Upper lobe of right lung (tissue), 1 donor: Measurements from ENCODE around the gene ZNF367. TPM values are rescaled to one million over a fixed set of nuclear protein-coding genes. Genes with fewer than 3 reads are reported as not detected.
A peak's percentile ranks its signal among the peaks of the same experiment; 100 is the strongest.

Experiments
- ATAC-seq: fragments of 200-7000 bp; cut with Tn5 transposase; one replicate; pipeline ENCODE4 v1.9.1; 2020; ENCODE audit warnings: mild to moderate bottlenecking, moderate library complexity
- DNase-seq: peaks from one replicate; pipeline ENCODE4 v3.0.0-alpha.2; 2020
- H3K27ac ChIP-seq: fragments of 200-600 bp; one replicate; pipeline ENCODE4 v1.8.0; 2022
- H3K27me3 ChIP-seq: fragments of 200-600 bp; one replicate; pipeline ENCODE4 v1.8.0; 2022; ENCODE audit warnings: mild to moderate bottlenecking
- H3K36me3 ChIP-seq: fragments of 200-600 bp; one replicate; pipeline ENCODE4 v1.8.0; 2022
- H3K4me1 ChIP-seq: fragments of 200-600 bp; one replicate; pipeline ENCODE4 v1.8.0; 2022
- H3K4me3 ChIP-seq: fragments of 200-600 bp; one replicate; pipeline ENCODE4 v1.8.0; 2022; ENCODE audit warnings: mild to moderate bottlenecking
- H3K9me3 ChIP-seq: fragments of 200-600 bp; one replicate; pipeline ENCODE4 v1.8.0; 2022
- intact Hi-C: fragments of 100-400 bp; cut with DNase I; formaldehyde crosslinking; loops from one replicate; pipeline ENCODE4 v1.11.0; 2022
- total RNA-seq: library from RNA; stranded (reverse); fragmentation: NEBNext Ultra II Directional; extraction: Animal tissue kit (Norgen Biotek cat#: 25700); gene quantifications from one replicate; pipeline ENCODE4 v1.2.1, GENCODE V29; 2021
- TF ChIP-seq, protein P1 (sequence below): fragments of 200-600 bp; IDR thresholded peaks from one replicate; pipeline ENCODE4 v1.8.0; 2022; ENCODE audit warnings: antibody characterized with exemption
- donor health status: DM: no; HTN: yes; CAD: no; lungs with severe emphysema.

The ZNF367 gene
- total RNA-seq, 1 donor from 2014 or later: 0.67 TPM

DNA sequence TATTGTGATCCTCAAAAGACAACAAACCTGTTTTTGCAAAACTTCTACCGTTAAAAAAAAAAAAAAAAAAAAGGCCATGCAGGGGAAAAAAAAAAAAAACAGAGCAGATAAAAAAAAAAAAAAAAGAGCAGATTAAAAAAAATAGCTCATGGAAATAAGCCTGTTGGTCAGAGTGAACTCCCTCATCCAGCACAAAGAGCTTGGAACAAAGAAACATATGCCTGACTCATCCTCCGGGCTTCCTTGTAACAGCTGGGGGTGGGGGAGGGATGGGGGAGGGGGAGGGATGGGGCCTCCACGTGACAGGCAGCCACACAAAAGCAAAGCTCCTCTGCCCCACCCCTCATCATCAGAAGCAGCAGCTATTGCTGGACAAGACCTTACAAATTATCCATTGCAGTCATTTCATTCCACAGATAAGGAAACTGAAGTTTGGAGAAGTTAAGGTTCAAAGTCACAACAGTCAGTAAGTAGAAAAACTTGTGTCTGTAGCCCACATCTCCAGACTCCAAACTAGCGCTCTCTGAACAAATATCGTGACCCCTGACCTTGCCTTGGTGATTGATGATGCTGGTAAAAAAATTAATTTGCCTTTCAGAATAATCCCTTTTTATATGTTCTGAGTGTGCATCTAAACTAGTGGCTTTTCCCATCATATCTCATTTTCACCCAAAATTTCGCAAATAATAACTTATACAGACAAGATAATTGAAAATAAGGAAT is 73.6 kb downstream of the ZNF367 start:
- Histone ChIP-seq H3K36me3 (peaks cover 3% of the 10 kb centered on the region), H3K4me1 (peaks cover 9% of the 10 kb centered on the region), H3K27me3 (no peaks in the 10 kb centered on the region), H3K27ac (no peak overlapping the region), H3K9me3 (no peaks in the 10 kb centered on the region), H3K4me3 (no peak overlapping the region)
- DNase-seq: no peak
- ATAC-seq: peak; percentile 74
- TF ChIP-seq, protein P1, sequence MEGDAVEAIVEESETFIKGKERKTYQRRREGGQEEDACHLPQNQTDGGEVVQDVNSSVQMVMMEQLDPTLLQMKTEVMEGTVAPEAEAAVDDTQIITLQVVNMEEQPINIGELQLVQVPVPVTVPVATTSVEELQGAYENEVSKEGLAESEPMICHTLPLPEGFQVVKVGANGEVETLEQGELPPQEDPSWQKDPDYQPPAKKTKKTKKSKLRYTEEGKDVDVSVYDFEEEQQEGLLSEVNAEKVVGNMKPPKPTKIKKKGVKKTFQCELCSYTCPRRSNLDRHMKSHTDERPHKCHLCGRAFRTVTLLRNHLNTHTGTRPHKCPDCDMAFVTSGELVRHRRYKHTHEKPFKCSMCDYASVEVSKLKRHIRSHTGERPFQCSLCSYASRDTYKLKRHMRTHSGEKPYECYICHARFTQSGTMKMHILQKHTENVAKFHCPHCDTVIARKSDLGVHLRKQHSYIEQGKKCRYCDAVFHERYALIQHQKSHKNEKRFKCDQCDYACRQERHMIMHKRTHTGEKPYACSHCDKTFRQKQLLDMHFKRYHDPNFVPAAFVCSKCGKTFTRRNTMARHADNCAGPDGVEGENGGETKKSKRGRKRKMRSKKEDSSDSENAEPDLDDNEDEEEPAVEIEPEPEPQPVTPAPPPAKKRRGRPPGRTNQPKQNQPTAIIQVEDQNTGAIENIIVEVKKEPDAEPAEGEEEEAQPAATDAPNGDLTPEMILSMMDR: no peak
- intact Hi-C loops: no loop called here

DNA sequence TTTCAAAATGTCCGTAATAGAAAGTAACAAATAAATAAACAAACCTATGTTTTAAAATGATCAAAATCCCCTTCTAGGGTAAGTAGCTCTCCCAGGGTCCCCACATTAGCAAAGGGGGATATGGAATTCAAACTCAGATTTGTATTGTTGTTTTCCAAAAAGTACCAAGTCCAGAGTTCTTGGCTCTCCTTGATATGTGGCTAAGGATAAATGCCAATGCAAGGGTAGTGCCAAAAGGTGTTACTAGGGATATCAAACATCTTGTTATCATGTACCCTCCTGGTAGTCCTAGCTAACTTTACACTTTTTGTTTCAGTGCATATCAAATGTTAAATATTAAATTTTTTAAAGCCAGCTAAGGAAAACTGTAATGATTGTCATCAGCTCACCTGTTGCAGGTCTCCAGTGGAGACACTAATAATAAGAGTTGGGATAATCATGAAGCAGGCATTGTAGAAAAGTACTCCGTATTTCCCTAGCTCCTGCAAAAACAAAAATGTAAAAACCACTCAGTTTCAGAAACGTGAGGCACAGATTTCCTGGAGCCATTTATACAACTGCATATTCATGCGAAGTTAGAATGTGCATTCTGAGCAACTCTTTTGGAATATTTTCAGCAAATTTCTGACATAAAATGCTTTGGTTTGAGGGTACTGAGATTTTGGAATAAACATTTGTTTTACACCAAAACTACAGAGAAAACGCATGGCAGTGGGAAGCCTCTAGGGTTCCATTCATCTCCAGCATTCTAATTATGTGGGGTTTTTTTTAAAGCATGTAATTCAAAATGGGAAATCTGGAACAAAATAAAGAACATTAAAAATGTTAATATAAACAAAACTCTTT is 74.4 kb downstream of the ZNF367 start:
- intact Hi-C loops: no loop called here
- no peaks in the 10 kb centered on the region for H3K9me3 ChIP-seq
- TF ChIP-seq, protein P1: no peak
- no peaks in the 10 kb centered on the region for H3K27me3 ChIP-seq
- peak overlapping the region; percentile 34 for H3K27ac ChIP-seq
- no peak for DNase-seq
- ATAC-seq: no peak
- peaks cover 9% of the 10 kb centered on the region for H3K4me1 ChIP-seq
- H3K36me3 ChIP-seq: no peaks in the 10 kb centered on the region
- H3K4me3 ChIP-seq: no peak overlapping the region

DNA sequence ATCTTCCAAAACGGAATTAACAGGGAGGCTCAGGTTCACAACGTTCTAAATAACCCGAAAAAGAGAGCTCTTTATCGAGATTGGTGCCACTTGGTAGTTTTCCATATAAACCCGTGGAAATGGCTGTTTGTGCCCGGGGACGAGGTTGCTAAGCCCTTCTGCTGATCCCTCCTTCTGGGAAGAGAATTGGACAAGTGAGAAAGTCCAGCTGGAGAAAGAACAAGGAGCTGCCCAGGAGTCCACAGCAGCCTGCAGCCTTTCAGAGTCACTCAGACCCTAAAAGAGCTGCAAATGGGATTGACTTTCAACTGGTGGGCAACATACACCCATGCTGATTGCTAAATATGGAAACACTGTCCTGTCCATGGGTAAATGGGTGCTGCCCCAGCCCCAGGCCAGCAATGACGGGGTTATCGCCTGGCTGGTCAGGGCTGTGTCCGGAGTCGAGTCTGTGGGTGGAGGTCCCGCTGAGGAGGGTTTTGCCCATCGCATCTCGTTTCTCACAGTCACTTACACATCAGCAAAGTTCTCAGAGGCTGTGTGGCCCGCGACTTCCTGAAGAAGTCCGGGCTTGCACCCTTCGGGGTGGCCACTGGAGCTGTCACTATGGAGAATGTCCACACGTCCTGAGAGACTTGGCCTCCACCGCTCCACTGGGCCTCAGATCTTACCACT is 75.5 kb downstream of the ZNF367 start:
- Histone ChIP-seq H3K4me3 (no peak overlapping the region), H3K4me1 (peaks cover 9% of the 10 kb centered on the region), H3K9me3 (no peaks in the 10 kb centered on the region), H3K27me3 (no peaks in the 10 kb centered on the region), H3K36me3 (no peaks in the 10 kb centered on the region), H3K27ac (peak overlapping the region; percentile 12)
- DNase-seq (no peak), ATAC-seq (peak; percentile 13)
- intact Hi-C loops: no loop called here
- TF ChIP-seq, protein P1: no peak

DNA sequence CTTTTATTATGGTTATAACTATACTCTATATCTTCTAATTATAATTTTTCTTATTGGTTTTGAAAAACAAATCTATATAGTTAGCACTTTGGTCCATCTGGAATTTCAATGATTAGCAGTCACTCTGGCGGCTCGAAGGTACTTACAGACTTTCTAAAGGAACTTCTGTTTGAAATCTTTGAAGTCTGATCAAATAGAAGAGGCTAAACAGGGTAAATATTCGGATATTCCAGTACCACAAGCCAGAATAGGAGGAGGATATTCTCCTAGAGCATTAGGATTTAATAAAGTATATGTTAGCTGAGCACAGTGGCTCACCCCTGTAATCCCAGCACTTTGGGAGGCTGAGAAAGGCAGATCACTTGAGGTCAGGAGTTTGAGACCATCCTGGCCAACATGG is 77.5 kb downstream of the ZNF367 start:
- TF ChIP-seq, protein P1: no peak
- no peak overlapping the region for H3K4me3 ChIP-seq
- H3K27ac ChIP-seq: no peak overlapping the region

DNA sequence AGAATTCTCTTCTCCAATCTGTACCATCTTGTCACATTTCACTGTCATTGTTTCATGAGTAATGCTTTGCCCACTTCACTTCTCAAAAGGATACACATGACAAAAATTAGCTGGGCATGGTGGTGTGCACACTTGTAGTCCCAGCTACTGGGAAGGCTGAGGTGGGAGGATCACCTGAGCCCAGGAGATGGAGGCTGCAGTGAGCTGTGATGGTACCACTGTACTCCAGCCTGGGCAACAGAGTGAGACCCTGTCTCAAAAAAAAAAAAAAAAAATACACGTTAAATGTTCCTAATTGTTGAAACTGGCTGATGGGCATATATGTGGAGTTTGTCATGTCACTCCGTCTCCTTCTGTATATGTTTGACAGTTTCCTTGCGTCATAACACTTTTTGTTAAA is 79.9 kb downstream of the ZNF367 start:
- intact Hi-C loops: no loop called here
- H3K36me3 ChIP-seq: peaks cover 9% of the 10 kb centered on the region
- H3K4me1 ChIP-seq: no peaks in the 10 kb centered on the region
- DNase-seq: no peak
- no peaks in the 10 kb centered on the region for H3K27me3 ChIP-seq
- TF ChIP-seq, protein P1: no peak
- no peak overlapping the region for H3K27ac ChIP-seq
- no peak for ATAC-seq
- no peaks in the 10 kb centered on the region for H3K9me3 ChIP-seq
- no peak overlapping the region for H3K4me3 ChIP-seq

More for the DNA sequence above, 77.5 kb downstream of the ZNF367 start:
- DNase-seq (no peak), ATAC-seq (no peak)
- Histone ChIP-seq H3K27me3 (no peaks in the 10 kb centered on the region), H3K4me1 (peaks cover 9% of the 10 kb centered on the region), H3K9me3 (no peaks in the 10 kb centered on the region), H3K36me3 (no peaks in the 10 kb centered on the region)
- intact Hi-C loops: no loop called here

Other genes with a start within 250 kb of the ZNF367 start
- gene HSD17B3, start 116.2 kb downstream of the ZNF367 start, total RNA-seq: 0.81 TPM
- 30.3 TPM for gene SLC35D2, start 34.7 kb downstream of the ZNF367 start, total RNA-seq
- gene HABP4, start 31.8 kb upstream of the ZNF367 start, total RNA-seq: 10.3 TPM
- 14.5 TPM for gene CDC14B, start 201.5 kb upstream of the ZNF367 start, total RNA-seq
- gene PRXL2C, start 236.9 kb upstream of the ZNF367 start, total RNA-seq: 25.6 TPM